ENCODE results near the gene MYH13. TPM values are rescaled to one million over a fixed set of nuclear protein-coding genes. Genes with fewer than 3 reads are reported as not detected.

MYH13 gene
- total RNA-seq, 1 experiment from 2014 or later: not detected

GRCh38 chr17:10264051-10264450 is 108.8 kb downstream of the MYH13 start:
- H3K4me1 Mint-ChIP-seq (ENCODE audit: low read depth, unreplicated experiment): no peaks in the 10 kb centered on the region
- BruUV-seq (replicated peaks): no TSS peak
- H3K36me3 Mint-ChIP-seq (ENCODE audit: insufficient read depth, unreplicated experiment): no peaks in the 10 kb centered on the region
- intact Hi-C loops (cut with micrococcal nuclease; ENCODE audit: unreplicated experiment): no loop called here
- no peak for TF ChIP-seq CTCF (IDR thresholded peaks at IDR 0.05; ENCODE audit: unreplicated experiment)
- peaks cover 6% of the 10 kb centered on the region for H3K9me3 Mint-ChIP-seq (ENCODE audit: low read depth, unreplicated experiment)
- DNase-seq: no peak
- H3K27ac Mint-ChIP-seq (ENCODE audit: unreplicated experiment): no peak overlapping the region
- no peaks in the 10 kb centered on the region for H3K27me3 Mint-ChIP-seq (ENCODE audit: unreplicated experiment)
- CTCF ChIA-PET: no interaction called here
- no peak overlapping the region for H3K4me3 Mint-ChIP-seq (ENCODE audit: low read depth, unreplicated experiment)

- H3K27me3 Mint-ChIP-seq (ENCODE audit: unreplicated experiment): no peaks in the 10 kb centered on the region
- BruUV-seq (replicated peaks): no TSS peak
- CTCF ChIA-PET: no interaction called here
- H3K4me1 Mint-ChIP-seq (ENCODE audit: low read depth, unreplicated experiment): no peaks in the 10 kb centered on the region
- DNase-seq: no peak
- H3K9me3 Mint-ChIP-seq (ENCODE audit: low read depth, unreplicated experiment): peaks cover under 1% of the 10 kb centered on the region
- no peak overlapping the region for H3K4me3 Mint-ChIP-seq (ENCODE audit: low read depth, unreplicated experiment)
- intact Hi-C loops (cut with micrococcal nuclease; ENCODE audit: unreplicated experiment): no loop called here
- H3K36me3 Mint-ChIP-seq (ENCODE audit: insufficient read depth, unreplicated experiment): no peaks in the 10 kb centered on the region
- TF ChIP-seq CTCF (IDR thresholded peaks at IDR 0.05; ENCODE audit: unreplicated experiment): no peak
- no peak overlapping the region for H3K27ac Mint-ChIP-seq (ENCODE audit: unreplicated experiment)
These were observed 110.4 kb downstream of the MYH13 start for GRCh38 chr17:10262451-10262850.

GRCh38 chr17:10261098-10261497 is 111.7 kb downstream of the MYH13 start:
- H3K4me1 Mint-ChIP-seq (ENCODE audit: low read depth, unreplicated experiment): no peaks in the 10 kb centered on the region
- H3K36me3 Mint-ChIP-seq (ENCODE audit: insufficient read depth, unreplicated experiment): no peaks in the 10 kb centered on the region
- no peaks in the 10 kb centered on the region for H3K9me3 Mint-ChIP-seq (ENCODE audit: low read depth, unreplicated experiment)
- no TSS peak for BruUV-seq (replicated peaks)
- H3K27me3 Mint-ChIP-seq (ENCODE audit: unreplicated experiment): no peaks in the 10 kb centered on the region
- TF ChIP-seq CTCF (IDR thresholded peaks at IDR 0.05; ENCODE audit: unreplicated experiment): no peak
- H3K4me3 Mint-ChIP-seq (ENCODE audit: low read depth, unreplicated experiment): no peak overlapping the region
- H3K27ac Mint-ChIP-seq (ENCODE audit: unreplicated experiment): no peak overlapping the region
- no peak for DNase-seq
- CTCF ChIA-PET: no interaction called here
- intact Hi-C loops (cut with micrococcal nuclease; ENCODE audit: unreplicated experiment): no loop called here

GRCh38 chr17:10251212-10251948 is 121.4 kb downstream of the MYH13 start:
- Mint-ChIP-seq H3K27me3 (ENCODE audit: unreplicated experiment) (no peaks in the 10 kb centered on the region), H3K36me3 (ENCODE audit: insufficient read depth, unreplicated experiment) (no peaks in the 10 kb centered on the region), H3K9me3 (ENCODE audit: low read depth, unreplicated experiment) (peaks cover 3% of the 10 kb centered on the region), H3K27ac (ENCODE audit: unreplicated experiment) (no peak overlapping the region), H3K4me1 (ENCODE audit: low read depth, unreplicated experiment) (no peaks in the 10 kb centered on the region), H3K4me3 (ENCODE audit: low read depth, unreplicated experiment) (no peak overlapping the region)
- CTCF ChIA-PET: no interaction called here
- TF ChIP-seq CTCF (IDR thresholded peaks at IDR 0.05; ENCODE audit: unreplicated experiment): no peak
- DNase-seq: no peak
- no TSS peak for BruUV-seq (replicated peaks)
- intact Hi-C loops (cut with micrococcal nuclease; ENCODE audit: unreplicated experiment): no loop called here

Other genes starting within 250 kb of the MYH13 start
- 0.42 and 0.59 TPM in 2 replicates for gene GAS7, start 174.4 kb downstream of the MYH13 start, total RNA-seq (2022)
- gene MYH8, start 48.9 kb upstream of the MYH13 start, total RNA-seq (2022): not detected in 2 replicates
- gene MYH4, start 96.6 kb upstream of the MYH13 start, total RNA-seq (2022): not detected in 2 replicates
- not detected in 2 replicates for gene MYH1, start 145.5 kb upstream of the MYH13 start, total RNA-seq (2022)
- not detected in 2 replicates for gene MYH2, start 176.7 kb upstream of the MYH13 start, total RNA-seq (2022)